H9 (cell line): ENCODE measurements around the gene ALLC. TPM values are rescaled to one million over a fixed set of nuclear protein-coding genes. Genes with fewer than 3 reads are reported as not detected.
A peak's percentile ranks its signal among the peaks of the same experiment; 100 is the strongest.

Experiments used
- DNase-seq: peaks from one replicate; pipeline ENCODE4 v3.0.0-alpha.2; 2017
- H2AFZ ChIP-seq: one replicate; pipeline ENCODE4 v1.6.1; 2013; ENCODE audit warnings: mild to moderate bottlenecking, low read length, control low read depth, moderate library complexity
- H2AK5ac ChIP-seq: 2 replicates; pipeline ENCODE4 v1.6.1; 2013; ENCODE audit warnings: low read length, control low read depth, mixed read lengths; ENCODE audit not compliant: insufficient read length
- H2BK120ac ChIP-seq: one replicate; pipeline ENCODE4 v1.6.1; 2013; ENCODE audit warnings: low read depth, mild to moderate bottlenecking, low read length, control low read depth, inconsistent platforms; ENCODE audit not compliant: poor library complexity, severe bottlenecking
- H2BK12ac ChIP-seq: 2 replicates; pipeline ENCODE4 v1.6.1; 2013; ENCODE audit warnings: low read length, control low read depth, mixed read lengths, low read depth; ENCODE audit not compliant: insufficient read length
- H2BK15ac ChIP-seq: 2 replicates; pipeline ENCODE4 v1.6.1; 2013; ENCODE audit warnings: low read depth, low read length, control low read depth
- H2BK20ac ChIP-seq: one replicate; pipeline ENCODE4 v1.6.1; 2013; ENCODE audit warnings: low read depth, mild to moderate bottlenecking, low read length, control low read depth, inconsistent platforms; ENCODE audit not compliant: poor library complexity, severe bottlenecking
- H2BK5ac ChIP-seq: 2 replicates; pipeline ENCODE4 v1.6.1; 2013; ENCODE audit warnings: low read length, control low read depth, mixed read lengths; ENCODE audit not compliant: insufficient read length
- H3K14ac ChIP-seq: 2 replicates; pipeline ENCODE4 v1.6.1; 2013; ENCODE audit warnings: low read length, control low read depth; ENCODE audit not compliant: insufficient read depth
- H3K18ac ChIP-seq: 2 replicates; pipeline ENCODE4 v1.6.1; 2013; ENCODE audit warnings: low read depth, mild to moderate bottlenecking, mixed read lengths, low read length, control low read depth; ENCODE audit not compliant: insufficient read length
- H3K23ac ChIP-seq: 2 replicates; pipeline ENCODE4 v1.6.1; 2013; ENCODE audit warnings: low read length, control low read depth, mixed read lengths, low read depth; ENCODE audit not compliant: insufficient read length
- H3K23me2 ChIP-seq: 2 replicates; pipeline ENCODE4 v1.6.1; 2013; ENCODE audit warnings: low read depth, mild to moderate bottlenecking, mixed read lengths, low read length, control low read depth; ENCODE audit not compliant: insufficient read length, poor library complexity, severe bottlenecking
- H3K27ac ChIP-seq: 2 replicates; pipeline ENCODE4 v1.5.1; 2013; ENCODE audit warnings: low read length, control low read depth, mixed read lengths, low read depth; ENCODE audit not compliant: insufficient read length
- H3K27me3 ChIP-seq: 2 replicates; pipeline ENCODE4 v1.6.1; 2013; ENCODE audit warnings: low read length, control low read depth, inconsistent platforms; ENCODE audit not compliant: insufficient read depth
- H3K4ac ChIP-seq: 2 replicates; pipeline ENCODE4 v1.6.1; 2013; ENCODE audit warnings: low read depth, mild to moderate bottlenecking, control low read depth, inconsistent platforms, low read length, moderate library complexity
- H3K4me1 ChIP-seq: 2 replicates; pipeline ENCODE4 v1.6.1; 2013; ENCODE audit warnings: low read length, control low read depth, inconsistent platforms; ENCODE audit not compliant: insufficient read depth
- H3K4me2 ChIP-seq: 2 replicates; pipeline ENCODE4 v1.6.1; 2013; ENCODE audit warnings: low read length, control low read depth, mixed read lengths; ENCODE audit not compliant: insufficient read length, insufficient read depth
- H3K56ac ChIP-seq: 2 replicates; pipeline ENCODE4 v1.6.1; 2013; ENCODE audit warnings: low read depth, mild to moderate bottlenecking, mixed read lengths, low read length, control low read depth; ENCODE audit not compliant: insufficient read length
- H3K79me1 ChIP-seq: 2 replicates; pipeline ENCODE4 v1.6.1; 2013; ENCODE audit warnings: low read depth, mild to moderate bottlenecking, moderate library complexity, low read length, control low read depth, inconsistent platforms; ENCODE audit not compliant: insufficient read depth, poor library complexity, severe bottlenecking
- H3K79me2 ChIP-seq: 2 replicates; pipeline ENCODE4 v1.6.1; 2013; ENCODE audit warnings: low read length, control low read depth, inconsistent platforms; ENCODE audit not compliant: insufficient read depth
- H3K9ac ChIP-seq: 2 replicates; pipeline ENCODE4 v1.6.1; 2013; ENCODE audit warnings: low read length, control low read depth, mixed read lengths; ENCODE audit not compliant: insufficient read length; ENCODE audit errors: extremely low read depth
- H3K9me3 ChIP-seq: one replicate; pipeline ENCODE4 v1.6.1; 2013; ENCODE audit warnings: low read depth, low read length, inconsistent platforms; ENCODE audit not compliant: control insufficient read depth
- H3T11ph ChIP-seq: one replicate; pipeline ENCODE4 v1.6.1; 2013; ENCODE audit warnings: mild to moderate bottlenecking, low read length, control low read depth, inconsistent platforms
- H4K20me1 ChIP-seq: one replicate; pipeline ENCODE4 v1.6.1; 2013; ENCODE audit not compliant: control insufficient read depth, insufficient read length, insufficient read depth
- H4K5ac ChIP-seq: 2 replicates; pipeline ENCODE4 v1.6.1; 2013; ENCODE audit warnings: low read depth, mild to moderate bottlenecking, mixed read lengths, low read length, control low read depth; ENCODE audit not compliant: insufficient read length
- H4K8ac ChIP-seq: replicated peaks from 2 replicates; pipeline ENCODE4 v1.6.1; 2013; ENCODE audit warnings: low read length, control low read depth, mixed read lengths, low read depth; ENCODE audit not compliant: insufficient read length
- H4K91ac ChIP-seq: 2 replicates; pipeline ENCODE4 v1.6.1; 2013; ENCODE audit warnings: low read depth, mild to moderate bottlenecking, moderate library complexity, mixed read lengths, low read length, control low read depth; ENCODE audit not compliant: insufficient read length
- H3K27ac Mint-ChIP-seq, 3 experiments: 2 replicates in 2 of 3; 3 replicates in 1 of 3; pipeline ENCODE4 v1.8.0; 2020 to 2021; ENCODE audit warnings: mixed read lengths in 3 of 3, mild to moderate bottlenecking in 1 of 3, moderate library complexity in 1 of 3
- H3K27me3 Mint-ChIP-seq: 2 replicates; pipeline ENCODE4 v1.8.0; 2021; ENCODE audit warnings: low read depth, mild to moderate bottlenecking, moderate library complexity, mixed read lengths
- H3K36me3 Mint-ChIP-seq, 3 experiments: 2 replicates in 2 of 3; 3 replicates in 1 of 3; pipeline ENCODE4 v1.8.0; 2020 to 2021; ENCODE audit warnings: low read depth in 3 of 3, mixed read lengths in 3 of 3; ENCODE audit not compliant: insufficient read depth in 1 of 3
- H3K4me1 Mint-ChIP-seq, 2 experiments: 2 replicates each; pipeline ENCODE4 v1.8.0; 2020; ENCODE audit warnings: mixed read lengths in 2 of 2
- H3K4me3 Mint-ChIP-seq, 2 experiments: 2 replicates in 1 of 2; 3 replicates in 1 of 2; pipeline ENCODE4 v1.8.0; 2020 to 2021; ENCODE audit warnings: mild to moderate bottlenecking in 2 of 2, mixed read lengths in 2 of 2, moderate library complexity in 1 of 2
- H3K9me3 Mint-ChIP-seq, 2 experiments: 2 replicates in 1 of 2; 3 replicates in 1 of 2; pipeline ENCODE4 v1.8.0; 2020; ENCODE audit warnings: mild to moderate bottlenecking in 2 of 2, mixed read lengths in 2 of 2, moderate library complexity in 1 of 2
- whole genome bisulfite sequencing: extraction: QIAGEN DNeasy Blood & Tissue Kit; methylation state at CpG from one replicate; pipeline ENCODE4 v1.1.7; 2013; ENCODE audit warnings: missing lambda C conversion rate, low lambda C conversion rate, mixed read lengths; ENCODE audit not compliant: insufficient read length; ENCODE audit errors: extremely low coverage; 5-methylcytosine and 5-hydroxymethylcytosine counted together
- total RNA-seq: library from RNA; stranded (reverse); gene quantifications from 2 replicates; pipeline ENCODE4 v1.2.1, GENCODE V29; 2021
- TF ChIP-seq, protein P1 (sequence below): fragments of 200-600 bp; sonication (generic); conservative IDR thresholded peaks from 3 replicates; pipeline ENCODE4 v1.8.0; 2021; ENCODE audit warnings: antibody characterized with exemption, mild to moderate bottlenecking

The ALLC gene
- total RNA-seq, 1 experiment from 2014 or later = not detected

DNA sequence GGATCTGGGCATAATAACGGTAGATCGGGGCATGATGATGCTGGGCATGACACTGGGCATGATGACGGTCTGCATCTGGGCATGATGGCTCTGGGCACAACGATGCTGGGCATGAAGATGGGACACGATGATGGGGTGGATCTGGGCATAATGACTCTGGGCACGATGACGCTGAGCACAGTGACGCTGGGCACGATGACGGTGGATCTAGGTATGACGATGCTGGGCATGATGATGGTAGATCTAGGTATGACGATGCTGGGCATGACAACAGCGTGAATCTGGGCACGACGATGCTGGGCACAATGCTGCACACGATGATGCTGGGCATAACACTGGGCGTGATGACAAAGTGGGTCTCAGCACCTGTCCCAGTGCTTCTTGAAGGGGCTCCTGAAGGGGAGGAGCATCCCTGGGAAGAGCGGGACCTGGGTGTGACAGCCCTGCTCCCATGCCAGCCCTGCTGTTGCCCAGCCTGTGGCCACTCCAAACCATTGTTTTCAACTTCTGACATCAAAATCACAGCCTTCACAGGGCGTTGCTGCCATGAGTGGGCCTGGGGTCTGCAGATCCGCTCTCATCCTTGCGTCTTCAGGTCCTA is 30.4 kb upstream of the ALLC start:
- H3K4me2 ChIP-seq = no peak overlapping the region
- H4K20me1 ChIP-seq = no peaks in the 10 kb centered on the region
- H3T11ph ChIP-seq = no peak overlapping the region
- Mint-ChIP-seq H3K36me3 (no peaks in the 10 kb centered on the region), H3K4me1 (peaks cover 12 to 14% of the 10 kb centered on the region in 2 experiments), H3K27ac (no peak overlapping the region; a peak in 1 of 7 replicates), H3K9me3 (peaks cover 3 to 6% of the 10 kb centered on the region in 2 experiments; a peak in 2 of 5 replicates), H3K4me3 (no peak overlapping the region), H3K27me3 (peaks cover 4% of the 10 kb centered on the region)
- no peak overlapping the region for H3K4ac ChIP-seq
- WGBS = no CpG with 5 or more reads among the region's 21 CpGs
- H3K27me3 ChIP-seq = no peaks in the 10 kb centered on the region
- no peak overlapping the region for H2BK12ac ChIP-seq
- TF ChIP-seq, protein P1, sequence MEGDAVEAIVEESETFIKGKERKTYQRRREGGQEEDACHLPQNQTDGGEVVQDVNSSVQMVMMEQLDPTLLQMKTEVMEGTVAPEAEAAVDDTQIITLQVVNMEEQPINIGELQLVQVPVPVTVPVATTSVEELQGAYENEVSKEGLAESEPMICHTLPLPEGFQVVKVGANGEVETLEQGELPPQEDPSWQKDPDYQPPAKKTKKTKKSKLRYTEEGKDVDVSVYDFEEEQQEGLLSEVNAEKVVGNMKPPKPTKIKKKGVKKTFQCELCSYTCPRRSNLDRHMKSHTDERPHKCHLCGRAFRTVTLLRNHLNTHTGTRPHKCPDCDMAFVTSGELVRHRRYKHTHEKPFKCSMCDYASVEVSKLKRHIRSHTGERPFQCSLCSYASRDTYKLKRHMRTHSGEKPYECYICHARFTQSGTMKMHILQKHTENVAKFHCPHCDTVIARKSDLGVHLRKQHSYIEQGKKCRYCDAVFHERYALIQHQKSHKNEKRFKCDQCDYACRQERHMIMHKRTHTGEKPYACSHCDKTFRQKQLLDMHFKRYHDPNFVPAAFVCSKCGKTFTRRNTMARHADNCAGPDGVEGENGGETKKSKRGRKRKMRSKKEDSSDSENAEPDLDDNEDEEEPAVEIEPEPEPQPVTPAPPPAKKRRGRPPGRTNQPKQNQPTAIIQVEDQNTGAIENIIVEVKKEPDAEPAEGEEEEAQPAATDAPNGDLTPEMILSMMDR = no peak
- no peak overlapping the region for H2BK5ac ChIP-seq
- no peak overlapping the region for H3K9ac ChIP-seq
- no peaks in the 10 kb centered on the region for H3K23me2 ChIP-seq
- no peak overlapping the region for H4K8ac ChIP-seq
- H3K14ac ChIP-seq = no peak overlapping the region; the same call in 1 of the 2 replicates
- no peak overlapping the region for H2AK5ac ChIP-seq
- no peak overlapping the region for H2AFZ ChIP-seq
- H3K79me1 ChIP-seq = no peaks in the 10 kb centered on the region
- no peak overlapping the region for H3K56ac ChIP-seq
- no peaks in the 10 kb centered on the region for H3K9me3 ChIP-seq
- no peak overlapping the region for H3K27ac ChIP-seq
- no peak overlapping the region for H2BK20ac ChIP-seq
- no peaks in the 10 kb centered on the region for H3K79me2 ChIP-seq
- peak overlapping the region; percentile 55 for H3K23ac ChIP-seq
- no peaks in the 10 kb centered on the region for H3K4me1 ChIP-seq
- H2BK120ac ChIP-seq = no peak overlapping the region
- no peak overlapping the region for H4K5ac ChIP-seq
- no peak overlapping the region for H2BK15ac ChIP-seq
- H3K18ac ChIP-seq = no peak overlapping the region
- DNase-seq = peak; percentile 14
- no peak overlapping the region for H4K91ac ChIP-seq
